Smooth muscle cell of trachea (primary cell): ENCODE results near the gene SLC41A3. TPM values are rescaled to one million over a fixed set of nuclear protein-coding genes. Genes with fewer than 3 reads are reported as not detected.

Experiments used
- total RNA-seq: library from RNA; depleted of rRNA; stranded (reverse); fragments of >200 nt; gene quantifications from 2 replicates; pipeline ENCODE4 v1.2.1, GENCODE V29; 2014

Gene SLC41A3
- total RNA-seq = 40.9 and 75.9 TPM in 2 replicates

DNA sequence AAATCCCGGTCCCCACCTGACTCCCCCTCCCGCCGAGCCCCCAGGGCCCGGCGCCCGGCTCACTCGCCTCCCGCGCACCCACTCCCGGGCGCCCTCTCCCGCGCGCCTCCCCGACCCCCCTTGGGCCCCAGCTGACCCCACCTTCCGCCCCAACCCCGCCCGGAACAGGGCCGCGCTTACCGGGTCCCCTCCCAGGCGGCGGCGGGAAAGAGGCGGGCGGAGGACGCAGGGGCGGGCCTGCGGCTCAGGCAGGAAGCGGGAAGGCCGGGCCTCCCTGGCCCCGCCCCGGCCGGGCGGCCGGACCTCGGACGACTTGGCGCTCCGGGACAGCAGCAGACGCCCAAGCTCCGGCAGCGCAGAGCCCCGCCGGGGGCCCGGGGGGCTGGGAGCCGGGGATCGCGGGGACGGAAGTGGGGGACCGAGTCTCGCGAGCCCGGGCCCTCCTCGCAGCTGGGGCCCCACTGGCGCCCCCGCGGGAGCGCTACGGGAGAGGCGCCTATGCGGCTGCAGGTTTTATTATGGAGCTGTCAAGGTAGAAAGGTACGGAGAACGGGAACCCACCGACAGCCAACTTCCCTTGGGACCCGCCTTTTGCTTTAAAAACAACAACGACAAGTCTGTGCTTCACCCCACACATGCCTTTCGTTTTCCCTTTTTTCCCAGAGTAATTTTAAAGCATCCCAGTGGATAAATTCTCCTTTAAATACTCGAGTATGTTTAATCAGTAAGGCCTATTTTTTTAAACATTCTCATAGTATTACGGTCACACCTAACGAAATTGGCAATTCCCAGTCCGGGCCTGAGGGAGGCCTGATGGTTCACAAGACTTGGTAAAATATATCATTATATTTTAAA, at the start of gene SLC41A3:
Gene SLC41A3 (minus strand): TSS at position 212 of the 855 bp plus-strand sequence. CDS start 15,905 bp downstream, outside the sequence.

DNA sequence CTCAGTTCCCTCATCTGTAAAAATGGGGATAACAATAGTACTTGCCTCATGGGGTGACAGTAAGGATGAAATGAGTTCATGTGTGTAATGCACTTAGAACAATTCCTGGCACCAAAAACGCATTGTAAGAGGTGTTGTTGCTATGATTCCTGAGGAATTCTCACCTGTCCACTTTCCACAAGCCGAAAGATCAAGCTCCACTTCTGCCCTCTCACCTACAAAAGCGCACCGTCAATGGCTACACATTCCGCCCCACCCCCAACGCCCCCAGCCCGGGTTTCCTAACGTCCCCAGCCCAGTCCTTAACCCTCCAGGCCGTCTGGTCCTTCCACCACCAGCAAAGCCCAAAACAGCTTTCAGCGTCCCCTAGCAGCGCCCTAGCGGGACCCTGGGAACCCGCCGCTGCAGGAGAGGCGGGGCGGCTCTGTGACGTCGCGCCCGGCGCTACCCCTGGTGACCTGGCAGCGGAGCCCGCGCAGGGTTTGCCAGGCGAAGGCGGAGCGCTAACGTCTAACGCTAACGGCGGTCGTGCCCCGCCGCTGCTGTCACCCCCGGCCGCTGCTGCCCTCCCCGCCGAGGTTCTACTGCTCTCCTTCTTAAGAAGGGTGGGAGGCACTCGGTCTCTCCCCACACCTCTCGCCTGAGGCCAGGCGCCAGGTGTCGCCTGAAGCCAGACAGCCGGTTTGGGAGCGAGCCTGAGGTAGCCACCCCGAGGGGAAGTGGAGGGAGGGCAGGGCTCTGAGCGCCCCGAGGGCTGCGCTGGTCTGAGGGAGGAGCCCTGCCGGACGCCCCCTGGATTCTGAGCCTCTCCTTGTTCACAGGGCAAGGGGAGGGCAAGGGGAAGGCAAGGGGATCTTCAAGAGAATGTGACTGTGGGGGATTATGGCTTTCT, 115.0 kb downstream of the SLC41A3 start, which contains the start of gene ROPN1B:
Gene ROPN1B (plus strand): TSS at position 478 of the 892 bp plus-strand sequence. CDS start 2,877 bp downstream, outside the sequence.

Other genes with a start within 250 kb of the SLC41A3 start
- not detected in 2 replicates for gene ROPN1B, start 114.9 kb downstream of the SLC41A3 start, total RNA-seq
- not detected in 2 replicates for gene ALDH1L1, start 96.5 kb upstream of the SLC41A3 start, total RNA-seq